Thyroid gland (tissue), 4 donors: ENCODE measurements around the gene ZNF580.

Experiments
- CTCF ChIP-seq, 6 experiments: fragments of 200-600 bp in 3 of 6; fragments of 450-650 bp in 3 of 6; sonication (generic) in 3 of 6; IDR thresholded peaks; one replicate each; pipeline ENCODE4 v1.5.1; 2016 to 2019; ENCODE audit warnings: antibody characterized with exemption in 6 of 6, mild to moderate bottlenecking in 2 of 6, inconsistent platforms in 1 of 6, moderate library complexity in 1 of 6
- POLR2A ChIP-seq, 2 donors: fragments of 450-650 bp; IDR thresholded peaks; one replicate each; pipeline ENCODE4 v1.6.1; 2017; ENCODE audit warnings: antibody characterized with exemption in 2 of 2, mild to moderate bottlenecking in 2 of 2, moderate library complexity in 1 of 2

GRCh38 chr19:55674841-55675660, 34.2 kb downstream of the ZNF580 start, which contains the start of gene EPN1:
- no peak for TF ChIP-seq CTCF (IDR thresholded peaks at IDR 0.05)
- TF ChIP-seq POLR2A (IDR thresholded peaks at IDR 0.05) = peak in 1 of 2 donors; percentile 46
